ENCODE measurements around the gene FADD.

The FADD gene

DNA sequence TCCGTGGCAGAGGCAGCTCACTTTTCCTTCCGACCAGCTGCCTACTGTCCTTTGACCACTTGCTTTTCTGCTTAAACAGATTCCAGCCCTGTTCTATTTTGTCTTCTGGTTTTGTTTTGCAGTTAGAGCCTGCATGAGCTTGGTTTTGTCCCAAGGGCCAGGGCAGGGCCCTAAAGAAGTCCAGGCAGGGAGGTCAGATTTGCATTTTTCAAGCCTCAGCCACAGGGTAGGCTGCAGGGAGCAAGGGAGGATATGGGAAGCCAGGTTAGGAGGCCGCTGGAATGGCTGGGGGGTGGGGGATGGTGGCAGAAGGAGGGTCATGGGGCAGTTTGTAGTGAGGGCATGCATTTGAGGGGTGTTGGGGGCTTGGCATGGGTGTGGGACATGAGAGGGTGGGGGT, 23.1 kb downstream of the FADD start:
- Histone ChIP-seq H3K4me1 (ENCODE audit: control insufficient read depth in 1 of 2, insufficient read depth in 1 of 2, low read depth in 1 of 2, low read length in 1 of 2) (peaks cover 40 to 43% of the 10 kb centered on the region in 2 experiments), H3K9me3 (no peaks in the 10 kb centered on the region), H3K36me3 (no peaks in the 10 kb centered on the region), H3K27ac (no peak overlapping the region), H3K27me3 (no peaks in the 10 kb centered on the region), H3K4me3 (ENCODE audit: low read depth in 1 of 2, low read length in 1 of 2) (no peak overlapping the region)
- TF ChIP-seq CTCF (IDR thresholded peaks at IDR 0.05): no peak

- no peaks in the 10 kb centered on the region for H3K27me3 ChIP-seq
- TF ChIP-seq CTCF (IDR thresholded peaks at IDR 0.05): no peak
- H3K27ac ChIP-seq: no peak overlapping the region
- peaks cover 33 to 35% of the 10 kb centered on the region in 2 experiments for H3K4me1 ChIP-seq (ENCODE audit: control insufficient read depth in 1 of 2, insufficient read depth in 1 of 2, low read depth in 1 of 2, low read length in 1 of 2)
- no peaks in the 10 kb centered on the region for H3K9me3 ChIP-seq
- H3K4me3 ChIP-seq (ENCODE audit: low read depth in 1 of 2, low read length in 1 of 2): no peak overlapping the region
- H3K36me3 ChIP-seq: no peaks in the 10 kb centered on the region
Measured at GRCh38 chr11:70226967-70227366, 23.9 kb downstream of the FADD start.

DNA sequence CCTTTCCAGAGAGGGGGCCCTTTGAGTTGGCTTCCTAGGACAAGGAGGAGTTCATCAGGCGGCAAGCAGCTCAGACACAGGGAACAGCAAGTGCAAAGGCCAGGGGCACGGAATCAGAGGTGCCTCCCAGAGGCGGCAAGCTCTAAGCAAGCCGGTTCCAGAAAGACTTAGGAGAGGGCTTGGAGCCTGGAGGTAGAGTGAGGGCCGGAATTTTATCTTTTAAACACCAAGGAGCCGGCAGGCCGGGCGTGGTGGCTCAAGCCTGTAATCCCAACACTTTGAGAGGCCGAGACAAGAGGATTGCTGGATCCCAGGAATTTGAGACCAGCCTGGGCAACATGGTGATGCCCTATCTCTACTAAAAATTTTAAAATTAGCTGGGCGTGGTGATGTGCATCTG, 26.6 kb downstream of the FADD start:
- TF ChIP-seq CTCF (IDR thresholded peaks at IDR 0.05): no peak
- Histone ChIP-seq H3K4me1 (ENCODE audit: control insufficient read depth in 1 of 2, insufficient read depth in 1 of 2, low read depth in 1 of 2, low read length in 1 of 2) (peaks cover 26 to 32% of the 10 kb centered on the region in 2 experiments), H3K27me3 (peaks cover 8% of the 10 kb centered on the region), H3K27ac (no peak overlapping the region), H3K4me3 (ENCODE audit: low read depth in 1 of 2, low read length in 1 of 2) (no peak overlapping the region), H3K36me3 (no peaks in the 10 kb centered on the region), H3K9me3 (no peaks in the 10 kb centered on the region)

DNA sequence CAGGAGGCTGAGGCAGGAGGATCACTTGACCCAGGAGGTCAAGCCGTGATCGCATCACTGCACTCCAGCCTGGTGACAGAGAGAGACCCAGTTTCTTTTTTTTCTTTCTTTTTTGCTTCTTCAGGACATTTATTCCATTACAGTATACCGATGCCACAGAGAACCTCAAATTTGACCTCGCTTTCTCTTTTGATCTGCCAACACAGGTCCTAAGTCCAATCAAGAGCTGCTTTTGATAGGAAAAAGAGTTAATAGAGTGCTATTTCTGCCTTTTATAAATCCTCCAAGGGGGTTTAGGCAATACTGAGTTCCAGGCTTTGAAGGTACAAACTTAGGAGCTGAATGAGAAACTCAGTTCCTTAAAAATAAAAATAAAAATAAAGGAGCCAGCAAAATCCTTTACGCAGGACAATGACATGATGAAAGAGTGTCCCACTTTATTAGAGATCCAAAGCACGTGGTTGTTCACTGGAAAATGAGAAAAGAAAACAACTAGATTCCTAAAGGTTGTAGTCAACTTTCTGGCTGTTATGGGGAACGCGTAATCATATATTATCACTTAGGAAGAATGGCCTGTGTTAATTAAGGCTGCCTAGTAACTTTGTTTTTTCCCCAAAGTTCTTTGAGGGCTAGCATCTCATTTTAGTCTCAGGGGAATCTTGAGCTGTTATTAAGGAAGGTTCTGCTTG, 27.2 kb downstream of the FADD start:
- TF ChIP-seq CTCF (IDR thresholded peaks at IDR 0.05): no peak
- H3K27me3 ChIP-seq: peaks cover 8% of the 10 kb centered on the region
- H3K9me3 ChIP-seq: no peaks in the 10 kb centered on the region
- peaks cover 26 to 32% of the 10 kb centered on the region in 2 experiments for H3K4me1 ChIP-seq (ENCODE audit: control insufficient read depth in 1 of 2, insufficient read depth in 1 of 2, low read depth in 1 of 2, low read length in 1 of 2)
- H3K36me3 ChIP-seq: no peaks in the 10 kb centered on the region
- no peak overlapping the region for H3K27ac ChIP-seq
- no peak overlapping the region for H3K4me3 ChIP-seq (ENCODE audit: low read depth in 1 of 2, low read length in 1 of 2)

GRCh38 chr11:70230840-70231710, 28.0 kb downstream of the FADD start:
- H3K4me3 ChIP-seq (ENCODE audit: low read depth in 1 of 2, low read length in 1 of 2): no peak overlapping the region
- TF ChIP-seq CTCF (IDR thresholded peaks at IDR 0.05): no peak
- H3K36me3 ChIP-seq: no peaks in the 10 kb centered on the region
- peaks cover 26 to 32% of the 10 kb centered on the region in 2 experiments for H3K4me1 ChIP-seq (ENCODE audit: control insufficient read depth in 1 of 2, insufficient read depth in 1 of 2, low read depth in 1 of 2, low read length in 1 of 2)
- no peak overlapping the region for H3K27ac ChIP-seq
- H3K9me3 ChIP-seq: no peaks in the 10 kb centered on the region
- H3K27me3 ChIP-seq: peaks cover 8% of the 10 kb centered on the region

Measured in neutrophil (primary cell).